ENCODE data around the gene IL21R.

The IL21R gene

GRCh38 chr16:27473101-27473900, 71.3 kb downstream of the IL21R start:
- DNase-seq (ENCODE audit: low spot score) = no peak
- no peak for TF ChIP-seq CTCF (IDR thresholded peaks at IDR 0.05; ENCODE audit: extremely low read depth, insufficient read depth, missing control alignments)
- in situ Hi-C loops (cut with MboI; ENCODE audit: low pct_unique_long_range_greater_than_20kb, low sequenced_read_pairs, unreplicated experiment) = loop anchor here (25.0 kb wide), 1 partner anchor 1636 kb away; no protein-coding TSS in a partner anchor

- in situ Hi-C loops (cut with MboI; ENCODE audit: low pct_unique_long_range_greater_than_20kb, low sequenced_read_pairs, unreplicated experiment) = loop anchor here (25.0 kb wide), 1 partner anchor 1637 kb away; no protein-coding TSS in a partner anchor
- no peak for TF ChIP-seq CTCF (IDR thresholded peaks at IDR 0.05; ENCODE audit: extremely low read depth, insufficient read depth, missing control alignments)
- no peak for DNase-seq (ENCODE audit: low spot score)
Measured at GRCh38 chr16:27474041-27474440, 72.1 kb downstream of the IL21R start.

DNA sequence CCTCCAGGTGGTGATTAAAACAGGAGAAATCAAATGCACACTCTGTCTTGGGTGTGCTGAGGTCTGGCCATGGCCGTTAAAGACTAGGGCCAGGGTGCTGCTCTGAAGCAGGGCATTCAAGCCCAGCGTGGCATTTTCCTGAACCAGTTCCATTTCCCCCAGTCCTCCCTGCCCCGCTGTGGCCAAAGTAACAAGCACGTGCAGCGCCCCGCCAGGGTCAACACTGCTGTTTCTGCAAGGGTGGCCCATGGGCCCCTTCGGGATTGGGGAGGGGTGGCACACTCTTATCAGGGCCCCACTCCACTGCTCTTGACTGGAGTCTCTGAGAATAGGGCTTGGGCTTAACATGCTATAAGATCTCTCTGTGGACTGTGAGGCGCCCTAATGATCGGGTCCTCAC, 72.9 kb downstream of the IL21R start:
- in situ Hi-C loops (cut with MboI; ENCODE audit: low pct_unique_long_range_greater_than_20kb, low sequenced_read_pairs, unreplicated experiment) = loop anchor here (25.0 kb wide), 1 partner anchor 1638 kb away; no protein-coding TSS in a partner anchor
- DNase-seq (ENCODE audit: low spot score) = no peak
- TF ChIP-seq CTCF (IDR thresholded peaks at IDR 0.05; ENCODE audit: extremely low read depth, insufficient read depth, missing control alignments) = no peak

DNA sequence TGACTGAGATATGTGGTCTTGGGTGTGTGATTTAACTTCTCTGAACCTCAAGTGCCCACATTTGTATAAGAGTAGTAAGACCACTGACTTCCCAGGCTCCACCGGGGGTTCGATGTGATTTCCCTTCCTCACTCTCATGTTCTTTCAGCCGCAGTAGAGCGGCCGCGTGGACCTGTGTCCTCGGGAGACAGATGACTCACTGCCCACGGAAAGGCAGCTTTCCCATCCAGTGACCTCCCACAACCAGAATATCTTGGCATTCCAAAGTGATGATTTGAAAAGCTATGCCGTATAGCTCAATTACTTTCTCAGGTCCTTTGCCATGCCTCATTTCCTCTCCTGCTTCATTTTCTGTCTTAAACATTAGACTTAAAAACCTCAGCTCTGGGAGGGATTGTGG, 73.6 kb downstream of the IL21R start:
- TF ChIP-seq CTCF (IDR thresholded peaks at IDR 0.05; ENCODE audit: extremely low read depth, insufficient read depth, missing control alignments) = no peak
- DNase-seq (ENCODE audit: low spot score) = no peak
- in situ Hi-C loops (cut with MboI; ENCODE audit: low pct_unique_long_range_greater_than_20kb, low sequenced_read_pairs, unreplicated experiment) = no loop called here

DNA sequence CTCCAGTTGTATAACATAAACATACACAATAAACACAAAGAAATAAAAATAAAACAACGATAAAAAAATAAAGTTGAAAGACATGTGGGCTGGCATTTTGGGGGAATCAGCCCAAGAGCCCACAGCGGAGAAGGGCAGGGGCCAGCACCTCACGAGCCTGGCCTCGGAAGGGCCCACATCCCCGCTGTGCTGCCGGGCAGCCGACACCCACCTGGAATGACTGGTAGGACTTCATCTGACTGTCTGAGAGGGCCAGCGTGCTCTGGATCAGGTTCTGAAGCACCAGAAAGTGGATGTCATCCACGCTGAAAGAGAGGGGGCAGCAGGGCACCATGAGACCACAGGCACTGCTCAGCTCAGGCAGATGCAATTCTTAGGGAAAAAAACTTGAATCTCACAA, 74.3 kb downstream of the IL21R start:
- no peak for TF ChIP-seq CTCF (IDR thresholded peaks at IDR 0.05; ENCODE audit: extremely low read depth, insufficient read depth, missing control alignments)
- no peak for DNase-seq (ENCODE audit: low spot score)
- in situ Hi-C loops (cut with MboI; ENCODE audit: low pct_unique_long_range_greater_than_20kb, low sequenced_read_pairs, unreplicated experiment) = no loop called here

DNA sequence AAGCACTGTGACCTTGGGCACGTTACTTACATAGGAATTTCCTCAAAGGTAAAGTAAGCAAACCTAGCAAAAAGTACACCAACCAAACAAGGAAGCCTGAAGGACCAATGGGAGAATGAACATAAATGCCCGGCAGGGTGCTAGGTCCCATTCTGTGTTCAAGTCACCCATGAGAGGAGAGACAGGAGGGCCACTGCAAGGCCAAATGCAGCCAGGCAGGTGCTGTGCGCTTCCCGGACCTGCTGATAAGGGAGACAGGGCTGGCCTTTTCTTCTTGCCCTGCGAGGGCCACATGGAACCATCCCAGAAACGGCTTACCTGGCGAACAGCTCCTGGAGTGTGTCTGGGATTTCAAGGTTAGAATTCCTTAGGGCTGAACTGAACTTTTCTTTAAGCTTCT, 78.8 kb downstream of the IL21R start:
- DNase-seq (ENCODE audit: low spot score) = no peak
- TF ChIP-seq CTCF (IDR thresholded peaks at IDR 0.05; ENCODE audit: extremely low read depth, insufficient read depth, missing control alignments) = no peak
- in situ Hi-C loops (cut with MboI; ENCODE audit: low pct_unique_long_range_greater_than_20kb, low sequenced_read_pairs, unreplicated experiment) = no loop called here

Data from GM13977 (cell line).